Dermis microvascular lymphatic vessel endothelial cell (primary cell): Measurements from ENCODE around the gene STK17B. TPM values are rescaled to one million over a fixed set of nuclear protein-coding genes. Genes with fewer than 3 reads are reported as not detected.
A peak's percentile ranks its signal among the peaks of the same experiment; 100 is the strongest.

Experiments
- DNase-seq, 2 donors: peaks; one replicate each; pipeline versions ENCODE4 v3.0.0 to v3.0.0-alpha.2; 2010; ENCODE audit warnings: low read depth in 2 of 2
- total RNA-seq: library from RNA; depleted of rRNA; stranded (reverse); fragments of >200 nt; gene quantifications from 2 replicates; pipeline ENCODE4 v1.2.1, GENCODE V29; 2014

Gene STK17B
- total RNA-seq, 1 donor from 2014 or later: 8.3 TPM

DNA sequence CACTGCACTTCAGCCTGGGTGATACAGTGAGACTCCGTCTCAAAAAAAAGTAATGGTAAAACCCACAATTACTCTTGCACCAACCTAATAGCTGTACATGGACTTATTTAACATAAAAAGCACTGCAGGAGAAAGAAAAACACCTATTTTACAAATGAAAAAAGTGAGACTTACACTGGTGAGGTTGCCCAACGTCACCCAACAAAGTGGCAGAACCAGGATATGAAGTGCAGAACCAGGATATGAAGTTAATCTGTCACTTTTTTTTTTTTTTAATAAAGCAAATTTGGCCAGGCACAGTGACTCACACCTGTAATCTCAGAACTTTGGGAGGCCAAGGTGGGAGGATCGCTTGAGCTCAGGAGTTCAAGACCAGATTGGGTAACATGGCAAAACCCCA is 13.5 kb upstream of the STK17B start:
- DNase-seq: no peak

DNA sequence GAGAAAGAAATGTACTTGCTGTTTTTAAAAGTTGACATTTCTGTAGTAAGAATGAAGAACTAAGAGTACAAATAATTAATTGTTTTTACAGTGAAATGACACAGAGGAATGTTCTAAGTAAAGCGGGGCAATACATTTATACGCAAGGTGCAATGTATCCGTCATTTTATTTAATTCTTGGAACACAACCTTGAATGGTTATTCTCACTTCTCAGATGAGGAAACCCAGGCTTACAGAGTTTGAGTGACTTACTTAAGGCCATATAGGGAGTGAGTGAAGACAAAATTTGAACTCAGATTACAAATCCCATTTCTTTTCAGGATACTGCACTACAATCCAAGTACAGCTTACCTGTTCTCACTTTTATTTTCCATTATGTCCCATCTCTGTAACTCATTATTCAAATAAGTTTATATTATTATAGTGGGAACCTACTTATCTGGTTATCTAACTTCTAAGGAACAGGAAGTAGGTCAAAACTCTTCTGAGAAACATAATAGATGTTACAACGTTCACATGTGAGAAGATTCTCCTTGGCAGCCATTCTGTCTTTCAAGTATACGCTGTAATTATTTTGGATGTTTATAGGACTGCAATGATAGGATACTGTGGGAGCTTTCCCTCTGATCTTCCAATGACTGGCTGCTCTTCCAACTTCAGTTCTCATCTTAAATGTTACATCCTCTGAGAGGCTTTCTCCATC is 12.3 kb upstream of the STK17B start:
- no peak for DNase-seq

DNA sequence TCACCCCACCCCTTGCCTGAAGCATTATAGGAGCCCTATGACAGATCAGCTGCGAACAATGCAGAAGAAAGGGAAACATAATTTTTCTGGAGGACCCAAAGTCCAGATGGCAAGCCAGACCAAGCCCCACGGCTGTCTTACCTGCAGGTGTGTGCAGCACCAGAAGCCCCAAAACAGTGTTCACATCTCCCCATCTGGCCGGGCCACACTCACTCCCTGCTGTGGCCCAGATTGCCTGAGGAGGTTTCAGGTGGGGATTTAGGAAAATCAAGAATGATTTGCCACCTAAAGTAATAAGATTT is 11.7 kb upstream of the STK17B start:
- no peak for DNase-seq

DNA sequence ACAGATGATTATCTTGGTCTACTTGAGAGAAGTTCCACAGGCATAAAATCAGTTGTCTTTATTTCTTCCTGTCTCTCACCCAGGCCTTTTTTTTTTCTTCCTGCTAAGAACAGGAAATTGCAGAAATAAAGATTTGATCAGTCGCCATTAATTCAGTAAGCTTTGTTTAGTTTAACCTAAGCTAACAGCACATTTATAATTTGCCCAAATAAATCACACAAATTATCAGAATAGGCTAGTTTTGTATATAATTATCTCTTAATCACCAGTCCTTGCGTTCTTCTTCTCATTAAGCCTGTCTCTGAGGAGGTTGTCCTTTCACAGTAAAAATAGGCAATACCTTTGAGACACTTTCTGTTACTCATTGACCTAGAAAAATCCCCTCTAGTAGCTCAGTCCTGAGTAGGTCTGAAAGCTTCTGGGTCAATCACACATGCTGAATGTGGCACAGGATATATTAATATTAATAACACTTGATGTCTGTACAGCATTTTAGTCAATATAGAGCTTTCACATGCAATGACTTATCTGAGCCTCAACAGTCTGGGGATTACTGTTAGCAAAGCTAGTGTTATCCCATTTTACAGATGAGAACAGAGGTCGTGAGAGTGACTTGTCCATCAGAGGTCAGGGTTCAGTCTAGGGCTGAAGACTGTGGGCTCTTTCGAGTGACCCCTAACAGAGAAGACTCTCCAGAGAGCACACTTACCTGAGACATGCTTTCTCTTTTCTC is 11.2 kb upstream of the STK17B start:
- DNase-seq: no peak

DNA sequence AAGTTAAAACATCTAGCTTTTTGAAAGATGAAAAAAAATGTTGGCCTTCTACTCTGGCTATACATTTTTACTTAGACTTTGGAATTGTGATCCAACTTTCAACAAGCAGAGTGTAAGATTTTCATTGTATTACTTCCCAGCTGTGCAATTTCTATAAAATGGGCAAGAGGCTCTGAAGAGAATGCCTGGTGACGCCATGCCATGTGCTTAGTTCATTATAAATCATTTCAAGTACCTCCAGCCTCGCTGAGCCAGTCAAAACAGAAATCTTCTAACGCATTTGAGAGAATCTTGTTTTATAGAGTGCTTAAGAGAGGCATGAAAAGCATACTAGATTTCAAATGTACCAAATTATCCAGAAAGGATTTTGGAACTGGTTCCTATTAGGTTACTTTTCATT is 10.1 kb upstream of the STK17B start:
- DNase-seq: no peak

DNA sequence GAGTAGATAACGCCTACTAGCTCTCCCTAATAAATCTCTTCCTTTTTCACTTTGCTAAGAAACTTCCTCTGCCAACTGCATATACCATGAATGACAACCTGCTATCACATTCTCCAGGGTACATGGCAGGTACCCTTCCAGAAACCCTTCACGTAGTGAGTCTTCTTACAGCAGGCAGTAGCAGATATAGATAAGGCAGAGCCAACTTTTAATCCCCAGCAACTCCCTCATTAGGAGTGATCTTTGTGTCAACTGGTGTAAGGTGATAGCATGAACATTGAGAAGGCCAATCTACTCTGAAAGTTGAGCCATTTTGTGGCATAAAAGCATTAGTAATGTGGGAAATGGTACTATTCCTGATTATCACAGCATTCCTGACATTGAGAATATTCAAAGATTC is 5.7 kb upstream of the STK17B start:
- DNase-seq: no peak

DNA sequence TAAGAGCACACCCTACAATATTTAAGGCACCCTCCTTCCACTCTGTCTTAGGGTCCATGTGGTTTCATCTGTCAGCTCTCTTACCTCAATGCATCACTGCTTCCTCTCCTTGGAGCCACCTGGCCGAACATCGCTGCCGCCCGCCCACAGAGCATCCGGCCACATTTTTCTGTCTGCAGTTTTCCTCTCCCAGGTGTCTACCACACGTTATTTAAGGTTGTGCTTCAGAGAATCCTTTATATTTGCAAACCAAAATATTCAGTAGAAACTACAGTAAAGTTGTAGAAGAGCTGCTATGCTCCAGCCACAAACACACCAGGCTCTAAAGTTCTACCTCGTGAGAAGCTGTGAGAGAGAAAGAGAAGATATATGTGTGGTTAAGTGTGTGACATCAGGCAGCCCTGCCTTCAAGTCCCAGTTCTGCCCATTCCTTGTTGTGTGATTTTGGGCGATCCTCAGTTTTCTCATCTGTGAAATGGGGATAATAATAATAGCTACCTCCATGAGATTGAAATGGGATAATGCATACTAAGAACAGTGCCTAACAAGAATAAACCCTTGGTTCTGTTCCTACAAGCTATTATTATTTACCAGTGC is 4.9 kb upstream of the STK17B start:
- DNase-seq: no peak

DNA sequence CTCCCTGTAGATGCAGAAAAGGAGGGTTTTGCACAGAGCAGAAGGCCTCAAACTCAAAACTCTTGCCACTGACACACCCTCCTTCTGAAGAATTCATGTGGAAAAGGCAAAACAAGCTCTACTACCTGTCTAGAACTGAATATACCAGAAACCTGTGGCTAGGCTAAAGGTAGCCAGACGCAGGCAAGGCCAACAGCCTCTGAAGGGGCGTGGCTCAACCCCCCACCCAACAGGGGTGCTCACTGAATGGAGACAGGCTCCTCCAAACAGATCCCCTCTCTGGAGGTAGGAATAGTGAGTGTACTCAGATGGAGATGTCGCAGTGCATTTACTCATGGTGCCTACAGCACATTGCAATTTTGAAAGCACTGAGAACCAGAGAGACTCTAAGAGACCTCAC is 3.0 kb upstream of the STK17B start:
- DNase-seq: no peak

DNA sequence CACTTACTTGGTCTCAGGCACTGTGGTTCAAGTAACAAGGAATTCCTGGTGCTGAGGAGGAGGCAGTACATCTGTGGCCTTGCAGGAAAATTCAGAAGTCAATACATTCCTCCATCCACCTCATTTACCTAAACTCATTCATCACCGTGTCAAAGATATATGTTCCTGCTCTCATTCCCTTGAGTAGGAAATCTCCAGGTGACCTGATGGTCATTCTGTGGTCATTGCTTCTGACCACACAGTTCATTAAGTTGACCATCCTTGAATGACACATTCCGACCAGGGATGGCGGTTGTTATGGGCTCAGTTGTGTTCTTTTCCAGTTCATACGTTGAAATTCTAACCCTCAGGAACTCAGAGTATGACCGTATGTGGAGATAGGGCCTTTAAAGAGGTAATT is 2.1 kb upstream of the STK17B start:
- DNase-seq: no peak

DNA sequence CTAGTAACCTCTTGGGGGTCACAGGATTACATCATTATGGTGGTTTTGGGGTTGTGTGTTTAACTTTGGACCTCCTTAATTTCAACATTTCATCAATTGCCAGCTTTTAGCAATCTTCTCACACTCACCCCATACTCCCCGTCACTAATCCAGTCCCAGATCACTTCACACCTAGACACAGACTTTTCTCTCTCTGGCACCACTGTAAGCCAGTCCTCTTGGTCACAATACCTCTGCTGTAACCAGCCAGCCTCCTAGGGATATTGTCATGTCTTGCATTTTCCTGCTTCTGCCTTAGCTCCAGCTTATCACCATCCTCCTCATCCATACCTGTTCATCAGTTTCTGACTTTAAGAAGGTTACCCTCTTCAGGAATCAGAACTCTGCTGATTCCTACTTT is 1.6 kb upstream of the STK17B start:
- DNase-seq: no peak

DNA sequence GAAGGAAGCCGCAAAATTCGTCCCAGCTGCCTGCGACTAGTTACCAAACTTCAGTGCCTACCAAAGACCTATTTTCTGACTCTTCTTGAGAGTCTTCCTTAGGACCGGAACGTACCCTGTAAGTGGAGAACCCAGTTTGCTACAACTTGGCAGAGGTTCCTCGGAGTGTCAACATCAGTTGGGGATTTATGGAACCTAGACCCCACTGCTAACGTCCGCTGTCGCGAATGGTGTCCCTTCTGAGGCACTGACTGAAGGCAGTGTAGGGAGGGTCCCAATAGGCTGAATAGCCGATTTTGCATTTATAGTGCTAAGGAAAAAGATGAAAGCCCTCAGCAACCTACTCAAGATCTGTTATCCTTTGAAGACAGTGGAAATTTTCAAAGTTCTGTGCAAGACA is 568 bp upstream of the STK17B start:
- DNase-seq: no peak

DNA sequence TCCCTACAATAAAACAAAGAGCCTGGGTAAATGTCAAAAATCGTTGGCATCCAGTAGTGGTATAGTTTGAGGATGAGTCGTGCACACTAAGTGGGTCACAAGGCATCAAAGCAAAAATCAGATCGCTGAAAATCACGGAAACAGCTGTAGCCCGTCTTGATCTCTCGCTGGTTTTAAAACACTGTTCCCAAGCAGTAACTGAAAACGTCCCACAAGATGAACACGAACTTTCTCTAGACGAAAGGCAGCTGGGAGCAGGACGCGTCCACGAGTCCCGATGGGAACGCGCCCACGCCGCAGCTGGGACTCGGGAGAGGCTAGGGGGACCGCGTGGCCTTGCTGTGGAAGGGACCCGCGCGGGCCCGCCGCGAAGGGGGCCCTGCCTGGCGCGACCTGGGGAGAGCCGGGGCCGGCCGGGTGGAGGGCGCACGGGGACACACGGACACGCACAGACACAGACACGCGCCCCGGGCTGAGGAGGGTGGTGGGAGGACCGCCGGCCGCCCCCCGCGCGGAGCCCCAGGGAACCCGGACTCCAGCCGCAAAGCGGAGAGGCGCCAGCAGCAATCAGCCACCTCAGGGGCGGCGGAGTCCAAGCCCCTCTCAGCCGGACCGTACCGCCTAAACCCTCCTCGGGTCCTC is 651 bp downstream of the STK17B start:
- peak; percentile 15 to 69 for DNase-seq

DNA sequence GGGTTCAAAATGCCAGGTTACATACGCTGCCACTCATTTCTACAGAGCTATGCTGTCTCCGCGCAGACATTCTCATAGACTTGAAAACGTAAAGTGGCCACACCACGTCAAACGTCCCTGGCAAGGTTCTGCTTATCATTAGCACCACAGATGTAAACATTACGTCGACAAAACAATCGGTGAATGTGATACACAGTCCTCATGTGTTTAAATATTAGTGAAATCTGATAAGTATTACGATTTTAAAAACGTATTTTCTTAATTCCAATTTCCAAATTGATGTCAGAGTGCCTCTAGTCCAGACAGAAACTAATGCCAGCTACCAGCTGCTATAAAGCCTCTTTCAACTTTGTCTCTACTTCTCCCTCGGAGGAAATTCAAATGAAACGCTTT is 1.2 kb downstream of the STK17B start:
- peak; percentile 20 to 71 for DNase-seq

DNA sequence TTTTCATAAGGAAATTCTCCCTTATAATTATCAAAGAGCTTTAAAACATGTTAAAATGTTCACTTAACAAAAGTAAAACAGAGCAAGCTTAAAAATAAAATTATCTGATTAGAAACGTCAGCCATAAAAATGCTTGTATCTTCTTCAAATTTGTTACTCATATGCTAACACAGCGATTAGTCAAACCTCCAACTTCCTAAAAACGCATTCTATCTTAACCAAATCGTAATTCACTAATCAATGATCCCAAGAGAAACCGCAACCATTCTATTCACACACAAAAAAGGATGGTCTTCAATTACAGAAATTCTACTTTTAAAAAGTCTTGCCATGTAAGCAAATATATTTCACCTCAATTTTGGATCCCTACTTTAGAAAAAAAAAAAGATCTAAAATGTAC is 1.9 kb downstream of the STK17B start:
- no peak for DNase-seq

DNA sequence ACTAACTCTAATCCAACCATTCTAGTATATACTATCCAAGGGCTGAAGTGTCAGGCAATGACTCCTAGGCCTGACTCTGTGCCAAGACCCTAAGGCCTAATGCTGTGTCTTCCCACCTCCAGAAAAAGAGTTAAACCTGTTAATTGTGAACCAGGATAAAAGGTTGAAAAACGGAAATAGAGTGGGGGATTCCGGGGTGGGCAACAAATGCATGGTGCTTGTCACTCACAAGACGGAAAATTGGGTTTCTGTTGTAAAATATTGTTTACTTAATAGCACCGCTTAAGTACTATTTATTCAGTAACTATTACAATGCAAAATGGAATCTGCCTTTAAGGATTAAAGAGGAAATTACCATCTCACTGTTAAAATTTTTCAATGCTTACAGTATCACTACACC is 3.2 kb downstream of the STK17B start:
- DNase-seq: peak in 1 of 2 donors; percentile 54

DNA sequence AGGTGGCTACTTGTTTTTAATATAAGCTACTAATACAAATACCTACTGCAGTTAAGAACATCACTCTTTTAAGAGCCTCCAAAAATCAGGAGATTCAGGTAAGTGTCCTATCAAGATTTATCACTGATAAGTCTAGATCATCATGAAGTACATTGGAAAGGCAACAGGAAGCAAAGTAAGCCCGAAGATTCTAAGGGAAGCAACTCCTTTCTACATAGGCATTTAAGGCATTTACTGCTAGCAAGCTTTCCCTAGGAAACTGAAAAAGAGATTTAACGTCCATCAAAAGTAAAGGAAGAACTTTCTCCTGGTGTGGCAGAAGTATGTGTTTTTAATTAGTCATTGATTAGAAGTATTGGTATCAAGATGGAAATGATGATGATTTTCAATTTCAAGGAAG is 3.7 kb downstream of the STK17B start:
- no peak for DNase-seq

DNA sequence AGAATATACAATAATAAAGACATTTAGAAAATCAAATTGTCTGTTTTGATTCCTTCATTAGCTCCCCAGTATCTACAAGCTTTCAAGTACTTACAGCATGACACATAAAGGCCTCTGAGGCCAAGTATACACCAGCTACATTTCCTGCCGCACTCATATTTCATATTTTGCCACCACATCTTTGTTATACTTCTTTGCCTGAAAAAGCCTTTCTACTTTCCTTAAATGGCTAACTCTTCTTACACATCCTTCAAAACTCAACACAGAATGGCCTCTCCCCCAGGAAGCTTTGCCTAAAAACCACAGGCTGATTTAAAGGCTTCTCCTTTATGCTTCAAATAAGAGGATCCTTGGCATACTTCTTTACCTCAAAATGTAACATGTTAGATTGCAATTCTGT is 4.5 kb downstream of the STK17B start:
- peak in 1 of 2 donors; percentile 70 for DNase-seq

DNA sequence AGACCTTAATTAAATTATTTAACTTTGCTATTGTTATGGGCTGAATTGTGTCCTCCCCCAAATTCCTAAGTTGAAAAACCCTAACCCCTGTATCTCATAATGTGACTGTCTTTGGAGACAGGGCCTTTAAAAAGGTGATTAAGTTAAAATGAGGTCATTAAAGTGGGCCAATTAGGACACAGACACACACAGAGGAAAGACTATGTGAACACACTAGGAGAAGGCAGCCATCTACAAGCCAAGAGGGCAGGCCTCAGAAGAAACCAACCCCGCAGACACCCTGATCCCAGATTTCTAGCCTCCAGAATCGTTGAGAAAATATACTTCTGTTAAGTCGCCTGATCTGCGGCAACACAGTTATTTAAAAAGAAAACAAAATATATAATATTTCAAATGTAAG is 6.4 kb downstream of the STK17B start:
- DNase-seq: no peak

DNA sequence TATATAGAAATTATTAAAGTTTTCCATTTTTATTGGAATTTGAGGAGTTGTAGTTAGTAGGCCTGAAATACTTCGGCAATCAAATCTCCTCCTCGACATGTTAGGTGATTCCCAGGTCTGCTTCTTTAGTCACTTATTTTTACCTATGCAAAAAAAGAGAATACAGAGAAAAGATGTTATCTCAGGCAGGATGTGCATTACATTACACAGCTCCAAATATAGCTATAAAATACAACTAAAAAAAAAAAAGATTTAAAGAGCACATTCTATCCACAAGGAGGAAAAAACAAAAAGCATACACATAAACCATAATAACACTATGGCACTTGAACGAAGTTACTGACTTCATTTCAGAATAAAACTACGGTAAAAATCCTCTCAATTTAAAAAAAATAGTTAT is 8.1 kb downstream of the STK17B start:
- DNase-seq: no peak

DNA sequence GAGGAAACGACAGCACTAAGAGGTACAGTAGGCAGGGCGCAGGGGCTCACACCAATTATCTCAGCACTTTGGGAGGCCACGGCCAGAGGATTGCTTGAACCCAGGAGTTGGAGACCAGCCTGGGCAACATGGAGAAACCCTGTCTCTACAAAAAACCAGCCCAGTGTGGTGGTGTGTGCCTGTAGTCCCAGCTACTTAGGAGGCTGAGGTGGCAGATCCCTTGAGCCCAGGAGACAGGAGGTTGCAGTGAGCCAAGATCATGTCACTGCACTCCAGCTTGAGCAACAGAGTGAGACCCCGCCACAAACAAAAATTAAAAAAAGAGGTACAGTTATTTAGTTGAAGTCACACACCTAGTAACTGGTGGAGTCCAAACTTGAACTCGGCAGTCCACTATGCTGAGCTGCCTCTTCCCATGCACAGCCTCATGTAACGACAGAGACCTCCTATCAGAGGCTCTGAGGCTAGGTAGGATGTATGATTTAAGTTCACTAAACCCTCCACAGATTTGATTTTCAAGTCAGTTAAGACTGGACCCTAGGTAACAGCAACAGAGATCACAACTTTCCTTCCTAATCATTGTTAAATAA is 8.7 kb downstream of the STK17B start:
- no peak for DNase-seq

DNA sequence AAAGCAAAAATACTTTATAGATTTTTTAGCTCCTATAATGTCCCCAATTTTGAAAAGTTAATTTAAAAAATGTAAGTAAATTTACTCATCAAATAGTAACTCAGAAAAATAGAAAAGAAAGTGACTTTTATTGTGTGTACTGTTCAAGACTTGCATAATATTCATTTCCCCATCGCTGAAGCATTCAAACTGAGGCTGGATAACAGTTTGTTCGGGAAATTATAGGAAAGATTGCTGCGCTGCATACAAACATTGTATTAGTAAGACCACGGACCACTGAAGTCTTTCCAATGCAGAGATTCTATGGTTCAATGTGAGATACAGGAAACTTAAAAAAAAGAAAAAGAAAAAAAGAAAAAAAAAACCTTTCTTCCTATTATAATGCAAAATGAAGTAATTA is 10.4 kb downstream of the STK17B start:
- no peak for DNase-seq

DNA sequence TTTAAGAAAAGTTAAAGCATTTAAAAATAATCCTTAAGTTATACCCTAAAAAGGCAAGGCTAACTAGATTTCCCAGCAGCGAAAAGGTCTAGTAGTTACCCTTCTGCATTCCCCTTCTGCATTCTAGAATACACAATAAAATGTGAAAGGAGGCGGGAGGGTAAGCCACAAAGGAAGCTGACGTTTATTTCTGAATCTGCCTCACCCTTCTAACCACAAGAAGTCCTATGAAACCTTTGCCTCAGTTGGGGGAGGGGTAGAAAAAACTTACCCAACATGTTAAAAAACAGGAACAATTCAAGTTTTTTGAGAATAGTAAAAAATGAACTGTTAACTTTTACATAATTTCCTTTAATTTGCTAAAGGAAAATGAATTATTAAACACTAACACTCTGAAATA is 11.3 kb downstream of the STK17B start:
- peak in 1 of 2 donors; percentile 53 for DNase-seq
